Measurements from ENCODE around the gene LTK.

LTK gene

GRCh38 chr15:41501191-41501917, 12.3 kb downstream of the LTK start:
- no peak for TF ChIP-seq FOXP2 (optimal IDR thresholded peaks at IDR 0.05; ENCODE audit: borderline replicate concordance, extremely low read depth, extremely low read length, insufficient read depth)
- TF ChIP-seq SIN3A (IDR thresholded peaks at IDR 0.05; ENCODE audit: borderline replicate concordance, insufficient read depth, low read length) = no peak
- no peak for TF ChIP-seq REST (IDR thresholded peaks at IDR 0.05; ENCODE audit: insufficient read depth in 1 of 2, low read depth in 2 of 2, low read length in 2 of 2)
- TF ChIP-seq TAF1 (IDR thresholded peaks at IDR 0.05; ENCODE audit: borderline replicate concordance, insufficient read depth, low read length) = no peak
- no peak for TF ChIP-seq POLR2AphosphoS5 (IDR thresholded peaks at IDR 0.05; ENCODE audit: low read depth, low read length)

DNA sequence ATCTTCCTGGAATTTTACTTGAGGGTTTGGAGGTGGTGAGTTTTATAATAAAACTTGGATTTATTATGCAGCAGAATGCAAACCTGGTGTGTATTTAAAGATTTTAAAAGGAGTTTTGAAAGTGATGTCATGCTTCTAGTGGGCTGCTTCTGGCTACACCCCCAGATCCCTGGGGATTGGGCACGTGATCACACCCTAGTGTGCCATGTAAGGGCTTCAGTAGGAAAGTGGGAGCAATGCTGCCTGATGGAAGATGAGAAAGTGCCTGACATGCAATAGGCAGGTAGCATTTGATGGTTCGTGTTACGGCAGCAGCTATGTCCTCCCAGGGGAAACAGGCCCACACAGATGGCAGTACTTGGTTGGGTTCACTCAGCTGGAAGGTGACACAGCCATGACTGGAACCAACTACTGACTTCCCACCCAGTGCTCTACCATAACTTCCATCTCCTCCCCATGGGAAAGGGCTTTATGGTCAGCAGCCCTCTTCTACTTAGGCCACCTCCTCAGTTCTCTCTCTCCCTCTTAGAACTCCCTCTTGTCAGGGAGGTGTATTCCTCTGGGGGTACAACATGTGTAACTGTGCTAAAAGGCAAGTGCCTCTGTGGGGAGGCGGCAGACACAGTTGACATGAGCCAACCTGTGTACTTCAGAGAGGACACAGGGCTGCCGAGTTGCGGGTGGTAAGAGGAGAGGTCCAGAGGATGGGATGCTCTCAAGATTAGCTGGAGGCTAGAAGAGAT, 14.3 kb downstream of the LTK start:
- no peak for TF ChIP-seq POLR2AphosphoS5 (IDR thresholded peaks at IDR 0.05; ENCODE audit: low read depth, low read length)
- no peak for TF ChIP-seq SIN3A (IDR thresholded peaks at IDR 0.05; ENCODE audit: borderline replicate concordance, insufficient read depth, low read length)
- no peak for TF ChIP-seq REST (IDR thresholded peaks at IDR 0.05; ENCODE audit: insufficient read depth in 1 of 2, low read depth in 2 of 2, low read length in 2 of 2)
- TF ChIP-seq FOXP2 (optimal IDR thresholded peaks at IDR 0.05; ENCODE audit: borderline replicate concordance, extremely low read depth, extremely low read length, insufficient read depth) = no peak
- TF ChIP-seq TAF1 (IDR thresholded peaks at IDR 0.05; ENCODE audit: borderline replicate concordance, insufficient read depth, low read length) = no peak

GRCh38 chr15:41498657-41499056, 15.0 kb downstream of the LTK start:
- no peak for TF ChIP-seq SIN3A (IDR thresholded peaks at IDR 0.05; ENCODE audit: borderline replicate concordance, insufficient read depth, low read length)
- no peak for TF ChIP-seq FOXP2 (optimal IDR thresholded peaks at IDR 0.05; ENCODE audit: borderline replicate concordance, extremely low read depth, extremely low read length, insufficient read depth)
- no peak for TF ChIP-seq TAF1 (IDR thresholded peaks at IDR 0.05; ENCODE audit: borderline replicate concordance, insufficient read depth, low read length)
- TF ChIP-seq POLR2AphosphoS5 (IDR thresholded peaks at IDR 0.05; ENCODE audit: low read depth, low read length) = no peak
- no peak for TF ChIP-seq REST (IDR thresholded peaks at IDR 0.05; ENCODE audit: insufficient read depth in 1 of 2, low read depth in 2 of 2, low read length in 2 of 2)

- TF ChIP-seq FOXP2 (optimal IDR thresholded peaks at IDR 0.05; ENCODE audit: borderline replicate concordance, extremely low read depth, extremely low read length, insufficient read depth) (no peak), POLR2AphosphoS5 (IDR thresholded peaks at IDR 0.05; ENCODE audit: low read depth, low read length) (no peak)
These were observed 17.7 kb downstream of the LTK start for GRCh38 chr15:41495736-41496599.
